Measurements from ENCODE around the gene ZNF485.
"Not testable (repeated sequence)": the region's sequence is repeated elsewhere in the genome, so short reads cannot be mapped to it uniquely, and the experiment has no call there.

Gene ZNF485

GRCh38 chr10:43607199-43607573 is 948 bp downstream of the ZNF485 start:
- DNase-seq = peak; percentile 3 to 25

GRCh38 chr10:43610636-43611035 is 4.4 kb downstream of the ZNF485 start:
- DNase-seq = no peak

- no peak for DNase-seq
Measured at GRCh38 chr10:43616697-43617370, 10.6 kb downstream of the ZNF485 start.

GRCh38 chr10:43619368-43619767 is 13.1 kb downstream of the ZNF485 start:
- DNase-seq = no peak

- no peak for DNase-seq
Measured at GRCh38 chr10:43622038-43622437, 15.8 kb downstream of the ZNF485 start.

- DNase-seq = no peak
Measured at GRCh38 chr10:43623351-43623750, 17.1 kb downstream of the ZNF485 start.

- DNase-seq = no peak
Measured at GRCh38 chr10:43627942-43628341, 21.7 kb downstream of the ZNF485 start.

- DNase-seq = no peak
Measured at GRCh38 chr10:43628956-43629355, 22.7 kb downstream of the ZNF485 start.

- not testable (repeated sequence) for DNase-seq
Measured at GRCh38 chr10:43635816-43636215, 29.6 kb downstream of the ZNF485 start.

GRCh38 chr10:43640603-43641002 is 34.4 kb downstream of the ZNF485 start:
- no peak for DNase-seq

GRCh38 chr10:43644252-43644651 is 38.0 kb downstream of the ZNF485 start:
- DNase-seq = no peak

- DNase-seq = no peak
Measured at GRCh38 chr10:43645866-43646265, 39.6 kb downstream of the ZNF485 start.

- no peak for DNase-seq
Measured at GRCh38 chr10:43647576-43647975, 41.3 kb downstream of the ZNF485 start.

- no peak for DNase-seq
Measured at GRCh38 chr10:43648095-43648397, 41.8 kb downstream of the ZNF485 start.

GRCh38 chr10:43648398-43649184 is 42.4 kb downstream of the ZNF485 start, which contains the start of gene ZNF32:
TSS of gene ZNF32 (minus strand) at chr10:43648881. CDS start at chr10:43646133, 2,748 bp downstream.
- DNase-seq = peak; percentile 17 to 80

- no peak for DNase-seq
Measured at GRCh38 chr10:43649185-43649523, 42.9 kb downstream of the ZNF485 start.

GRCh38 chr10:43653746-43654145 is 47.5 kb downstream of the ZNF485 start:
- DNase-seq = no peak

GRCh38 chr10:43655311-43655710 is 49.1 kb downstream of the ZNF485 start:
- DNase-seq = no peak

- no peak for DNase-seq
Measured at GRCh38 chr10:43658227-43658626, 52.0 kb downstream of the ZNF485 start.

GRCh38 chr10:43665054-43665453 is 58.8 kb downstream of the ZNF485 start:
- no peak for DNase-seq

GRCh38 chr10:43666552-43666951 is 60.3 kb downstream of the ZNF485 start:
- no peak for DNase-seq

GRCh38 chr10:43667317-43667731 is 61.1 kb downstream of the ZNF485 start:
- DNase-seq = peak in 1 of 2 experiments; percentile 31
